HEK293 (cell line): ENCODE results near the gene TP53AIP1.

ENCODE experiments used
- CTCF ChIA-PET: fragments of 350-600 bp; formaldehyde crosslinking; extraction: SDS; loops from one replicate; lab custom pipeline; 2021; ENCODE audit warnings: antibody characterized with exemption; lab: Yijun Ruan, JAX
- POLR2A ChIA-PET: fragments of 300-600 bp; formaldehyde crosslinking; extraction: SDS; loops from one replicate; lab custom pipeline; 2020; ENCODE audit warnings: antibody characterized with exemption, inconsistent platforms; lab: Yijun Ruan, JAX
- H3K27ac ChIP-seq: fragments of 200-500 bp; sonication (Bioruptor generic); 2 replicates; pipeline ENCODE4 v1.5.1; 2014; ENCODE audit warnings: low read depth, low read length, control low read depth, inconsistent platforms; ENCODE audit errors: extremely low read depth
- H3K36me3 ChIP-seq, 2 experiments: fragments of 200-500 bp in 1 of 2; sonication (Bioruptor generic) in 1 of 2; 1 replicate in 1 of 2; 2 replicates in 1 of 2; pipeline ENCODE4 v1.5.1; 2014 to 2017; ENCODE audit warnings: inconsistent platforms in 2 of 2, low read length in 2 of 2; ENCODE audit not compliant: control insufficient read depth in 2 of 2, insufficient read depth in 1 of 2
- H3K4me1 ChIP-seq: fragments of 200-500 bp; sonication (Bioruptor generic); 2 replicates; pipeline ENCODE4 v1.5.1; 2014; ENCODE audit warnings: mild to moderate bottlenecking, low read length, inconsistent platforms; ENCODE audit not compliant: control insufficient read depth, insufficient read depth
- H3K4me3 ChIP-seq: 2 replicates; pipeline ENCODE4 v1.5.1; 2011; ENCODE audit warnings: low read depth, mild to moderate bottlenecking, control low read depth, low read length, moderate library complexity
- H3K9me3 ChIP-seq: fragments of 200-500 bp; sonication (Bioruptor generic); 2 replicates; pipeline ENCODE4 v1.5.1; 2014; ENCODE audit warnings: low read depth, low read length, inconsistent platforms; ENCODE audit not compliant: control insufficient read depth, insufficient read depth
- EGR2 ChIP-seq: fragments of 450-650 bp; formaldehyde crosslinking; IDR thresholded peaks from 2 replicates; pipeline ENCODE4 v1.5.1; 2016; ENCODE audit warnings: low read depth, missing biosample characterization, missing genetic modification characterization
- HOXA7 ChIP-seq: sonication (generic); formaldehyde crosslinking; IDR thresholded peaks from 2 replicates; pipeline ENCODE4 v1.8.1; 2022; ENCODE audit warnings: missing genetic modification reagents, borderline replicate concordance
- KLF16 ChIP-seq: fragments of 450-650 bp; formaldehyde crosslinking; IDR thresholded peaks from 2 replicates; pipeline ENCODE4 v1.5.1; 2017; ENCODE audit warnings: missing biosample characterization, missing genetic modification characterization
- TRIM28 ChIP-seq: IDR thresholded peaks from 2 replicates; pipeline ENCODE4 v1.6.1; 2011; ENCODE audit warnings: low read length, control low read depth, borderline replicate concordance
- ZBTB26 ChIP-seq: fragments of 450-650 bp; formaldehyde crosslinking; optimal IDR thresholded peaks from 2 replicates; pipeline ENCODE3; 2016; ENCODE audit warnings: missing biosample characterization, mild to moderate bottlenecking, missing genetic modification characterization
- ZBTB7A ChIP-seq: fragments of 450-650 bp; formaldehyde crosslinking; IDR thresholded peaks from 2 replicates; pipeline ENCODE4 v1.5.1; 2016; ENCODE audit warnings: low read depth, missing biosample characterization, missing genetic modification characterization
- ZBTB8A ChIP-seq: fragments of 450-650 bp; formaldehyde crosslinking; IDR thresholded peaks from 2 replicates; pipeline ENCODE4 v1.5.1; 2016; ENCODE audit warnings: missing biosample characterization, missing genetic modification characterization
- ZNF10 ChIP-seq: fragments of 450-650 bp; formaldehyde crosslinking; IDR thresholded peaks from 2 replicates; pipeline ENCODE4 v1.5.1; 2017; ENCODE audit warnings: missing biosample characterization, missing genetic modification characterization
- ZNF18 ChIP-seq: fragments of 450-650 bp; formaldehyde crosslinking; IDR thresholded peaks from 2 replicates; pipeline ENCODE4 v1.5.1; 2016; ENCODE audit warnings: missing biosample characterization, missing genetic modification characterization
- ZNF211 ChIP-seq: fragments of 450-650 bp; formaldehyde crosslinking; IDR thresholded peaks from 2 replicates; pipeline ENCODE4 v1.5.1; 2016; ENCODE audit warnings: low read depth, missing biosample characterization, missing genetic modification characterization
- ZNF292 ChIP-seq: fragments of 450-650 bp; formaldehyde crosslinking; IDR thresholded peaks from 2 replicates; pipeline ENCODE4 v1.5.1; 2016; ENCODE audit warnings: low read depth, missing biosample characterization, missing genetic modification characterization, borderline replicate concordance
- ZNF416 ChIP-seq: fragments of 450-650 bp; formaldehyde crosslinking; IDR thresholded peaks from 2 replicates; pipeline ENCODE4 v1.5.1; 2016; ENCODE audit warnings: missing biosample characterization, missing genetic modification characterization
- ZNF449 ChIP-seq: fragments of 450-650 bp; formaldehyde crosslinking; IDR thresholded peaks from 2 replicates; pipeline ENCODE4 v1.5.1; 2017; ENCODE audit warnings: missing biosample characterization, mild to moderate bottlenecking, missing genetic modification characterization, moderate library complexity
- ZNF48 ChIP-seq: fragments of 450-650 bp; formaldehyde crosslinking; IDR thresholded peaks from 2 replicates; pipeline ENCODE4 v1.5.1; 2016; ENCODE audit warnings: missing biosample characterization, missing genetic modification characterization
- ZNF513 ChIP-seq: fragments of 450-650 bp; IDR thresholded peaks from 2 replicates; pipeline ENCODE4 v1.5.1; 2018; ENCODE audit warnings: missing biosample characterization, missing genetic modification characterization
- ZNF548 ChIP-seq: fragments of 450-650 bp; formaldehyde crosslinking; IDR thresholded peaks from 2 replicates; pipeline ENCODE4 v1.5.1; 2016; ENCODE audit warnings: missing biosample characterization, missing genetic modification characterization
- ZNF645 ChIP-seq: fragments of 450-650 bp; formaldehyde crosslinking; IDR thresholded peaks from 2 replicates; pipeline ENCODE4; 2016; ENCODE audit warnings: missing biosample characterization, missing genetic modification characterization
- ZSCAN18 ChIP-seq: fragments of 450-650 bp; formaldehyde crosslinking; IDR thresholded peaks from 2 replicates; pipeline ENCODE4 v1.5.1; 2016; ENCODE audit warnings: missing biosample characterization, missing genetic modification characterization
- ZSCAN4 ChIP-seq: fragments of 450-650 bp; formaldehyde crosslinking; IDR thresholded peaks from 2 replicates; pipeline ENCODE4 v1.5.1; 2017; ENCODE audit warnings: missing biosample characterization, missing genetic modification characterization
- ZSCAN5A ChIP-seq: fragments of 450-650 bp; formaldehyde crosslinking; IDR thresholded peaks from 2 replicates; pipeline ENCODE4 v1.5.1; 2016; ENCODE audit warnings: missing biosample characterization, missing genetic modification characterization

The TP53AIP1 gene

GRCh38 chr11:128904303-128904655 is 38.4 kb downstream of the TP53AIP1 start:
- peaks cover 0 to 3% of the 10 kb centered on the region in 2 experiments; a peak in 1 of 3 replicates for H3K36me3 ChIP-seq
- peak overlapping the region; percentile 75; the same call in 1 of the 2 replicates for H3K27ac ChIP-seq
- H3K9me3 ChIP-seq, result no peaks in the 10 kb centered on the region
- POLR2A ChIA-PET, result no interaction called here
- TF ChIP-seq ZNF48 (tag by site-specific recombination) (no peak), HOXA7 (CRISPR knock-in tag) (no peak), ZSCAN4 (tag by site-specific recombination) (no peak), ZNF513 (tag by site-specific recombination) (no peak), ZBTB8A (no peak), ZNF10 (tag by site-specific recombination) (no peak), ZNF18 (tag by site-specific recombination) (no peak), ZNF211 (tag by site-specific recombination) (no peak), ZBTB26 (tag by site-specific recombination) (no peak), ZNF449 (tag by site-specific recombination) (no peak), ZBTB7A (tag by site-specific recombination) (no peak), ZNF292 (tag by site-specific recombination) (no peak)
- TF ChIP-seq, all 188 proteins: peak for 0
- CTCF ChIA-PET, result interaction anchor here (2.1 to 2.7 kb wide), 2 partner anchors 19 to 53 kb away, joined by 9 to 30 read pairs; no protein-coding TSS in a partner anchor
- Histone ChIP-seq H3K4me1 (0 out of 2 replicates have a peak, but pooled peaks cover 3% of the 10 kb centered on the region), H3K4me3 (no peak overlapping the region)

- Histone ChIP-seq H3K36me3 (peaks cover 0 to 3% of the 10 kb centered on the region in 2 experiments; a peak in 1 of 3 replicates), H3K9me3 (no peaks in the 10 kb centered on the region), H3K27ac (no peak overlapping the region), H3K4me1 (0 out of 2 replicates have a peak, but pooled peaks cover 3% of the 10 kb centered on the region), H3K4me3 (no peak overlapping the region)
- CTCF ChIA-PET, result interaction anchor here (0.5 to 2.1 kb wide), 5 partner anchors 15 to 848 kb away, joined by 3 to 9 read pairs (median 3); no protein-coding TSS in a partner anchor
- POLR2A ChIA-PET, result no interaction called here
- TF ChIP-seq ZNF416 (tag by site-specific recombination), result no peak
- TF ChIP-seq EGR2 (tag by site-specific recombination), result peak; percentile 58
- no peak for TF ChIP-seq TRIM28
- TF ChIP-seq ZSCAN18 (tag by site-specific recombination), result no peak
- TF ChIP-seq ZSCAN5A, result no peak
- TF ChIP-seq ZNF548 (tag by site-specific recombination), result no peak
- TF ChIP-seq ZBTB26 (tag by site-specific recombination), result no peak
- no peak for TF ChIP-seq ZNF645 (tag by site-specific recombination)
- TF ChIP-seq KLF16, result no peak
Measured at GRCh38 chr11:128903248-128904061, 39.2 kb downstream of the TP53AIP1 start.
